OCI-LY7 (cell line): ENCODE data around the gene GNG7. TPM values are rescaled to one million over a fixed set of nuclear protein-coding genes. Genes with fewer than 3 reads are reported as not detected.

Source experiments
- BruUV-seq: library from RNA; stranded (reverse); fragments of 400-500 nt; replicated peaks from 2 replicates; lab custom pipeline; 2021; lab: Mats Ljungman, UMichigan
- CTCF ChIA-PET: fragments of 300-600 bp; sonication (Branson Sonifier 250); formaldehyde crosslinking; loops from one replicate; lab custom pipeline; 2022; ENCODE audit warnings: antibody characterized with exemption; ENCODE audit not compliant: unreplicated experiment; lab: Charles Lee
- POLR2A ChIA-PET: fragments of 300-600 bp; sonication (Branson Sonifier 250); formaldehyde crosslinking; loops from one replicate; lab custom pipeline; 2022; ENCODE audit warnings: antibody characterized with exemption; lab: Charles Lee
- DNase-seq: peaks from one replicate; pipeline ENCODE4 v3.0.0-alpha.2; 2015; ENCODE audit warnings: low spot score
- H2AFZ ChIP-seq: fragments of 200-600 bp; sonication (generic), shearing (Covaris generic); 2 replicates; pipeline ENCODE4 v1.6.1; 2014; ENCODE audit warnings: mild to moderate bottlenecking, antibody characterized with exemption, low read length, moderate library complexity
- H3K27ac ChIP-seq: fragments of 200-600 bp; sonication (generic); 2 replicates; pipeline ENCODE4 v1.5.1; 2014; ENCODE audit warnings: mixed run types, low read depth, mild to moderate bottlenecking, moderate library complexity, low read length, inconsistent platforms; ENCODE audit not compliant: poor library complexity, severe bottlenecking
- H3K36me3 ChIP-seq: fragments of 200-600 bp; sonication (generic); 2 replicates; pipeline ENCODE4 v1.6.1; 2014; ENCODE audit warnings: mild to moderate bottlenecking, antibody characterized with exemption, low read length, moderate library complexity, mixed read lengths; ENCODE audit not compliant: insufficient read depth
- H3K4me1 ChIP-seq: fragments of 200-600 bp; sonication (generic); 2 replicates; pipeline ENCODE4 v1.5.1; 2014; ENCODE audit warnings: mild to moderate bottlenecking, low read length; ENCODE audit not compliant: insufficient read depth, poor library complexity, severe bottlenecking
- H3K4me2 ChIP-seq: fragments of 200-600 bp; sonication (generic); 2 replicates; pipeline ENCODE4 v1.6.1; 2014; ENCODE audit warnings: mild to moderate bottlenecking, low read length
- H3K4me3 ChIP-seq: fragments of 200-600 bp; sonication (generic); 2 replicates; pipeline ENCODE4 v1.5.1; 2014; ENCODE audit warnings: mild to moderate bottlenecking, low read depth, low read length; ENCODE audit not compliant: poor library complexity, severe bottlenecking
- H3K79me2 ChIP-seq: fragments of 200-600 bp; sonication (generic); 2 replicates; pipeline ENCODE4 v1.6.1; 2016; ENCODE audit warnings: low read depth, mild to moderate bottlenecking, low read length, moderate library complexity, mixed read lengths; ENCODE audit not compliant: insufficient read depth
- H3K9me2 ChIP-seq: fragments of 200-600 bp; sonication (generic); 2 replicates; pipeline ENCODE4 v1.6.1; 2016; ENCODE audit warnings: mild to moderate bottlenecking, low read length, mixed read lengths; ENCODE audit not compliant: insufficient read depth
- H3K9me3 ChIP-seq: fragments of 200-600 bp; sonication (generic); 2 replicates; pipeline ENCODE4 v1.6.1; 2014; ENCODE audit warnings: mild to moderate bottlenecking, mixed run types, low read length, mixed read lengths
- H4K20me1 ChIP-seq: fragments of 200-600 bp; sonication (generic); 2 replicates; pipeline ENCODE4 v1.6.1; 2014; ENCODE audit warnings: mild to moderate bottlenecking, antibody characterized with exemption, low read length, moderate library complexity, mixed read lengths; ENCODE audit not compliant: insufficient read depth
- EZH2phosphoT487 ChIP-seq: fragments of 200-600 bp; sonication (generic); IDR thresholded peaks from 2 replicates; pipeline ENCODE4 v1.6.1; 2018; ENCODE audit warnings: low read depth, borderline replicate concordance, mild to moderate bottlenecking, mixed run types, antibody characterized with exemption, low read length, moderate library complexity, mixed read lengths
- intact Hi-C: fragments of 100-400 bp; cut with micrococcal nuclease; formaldehyde crosslinking; loops from one replicate; pipeline ENCODE4 v1.10.0; 2022; ENCODE audit not compliant: unreplicated experiment
- total RNA-seq, 2 experiments: library from RNA; depleted of rRNA in 1 of 2; stranded (reverse); fragments of >200 nt in 1 of 2; shearing (Covaris generic) in 1 of 2; gene quantifications; 2 replicates each; pipeline ENCODE4 v1.2.3, GENCODE V29; 2014 to 2022
- TF ChIP-seq, protein P1 (sequence below): fragments of 200-600 bp; sonication (generic); conservative IDR thresholded peaks from 2 replicates; pipeline ENCODE4 v1.5.1; 2014; ENCODE audit warnings: mild to moderate bottlenecking, antibody characterized with exemption, low read length, moderate library complexity, mixed read lengths

The GNG7 gene
- total RNA-seq, 2 experiments from 2014 or later, result 13.9 to 15.3 TPM

DNA sequence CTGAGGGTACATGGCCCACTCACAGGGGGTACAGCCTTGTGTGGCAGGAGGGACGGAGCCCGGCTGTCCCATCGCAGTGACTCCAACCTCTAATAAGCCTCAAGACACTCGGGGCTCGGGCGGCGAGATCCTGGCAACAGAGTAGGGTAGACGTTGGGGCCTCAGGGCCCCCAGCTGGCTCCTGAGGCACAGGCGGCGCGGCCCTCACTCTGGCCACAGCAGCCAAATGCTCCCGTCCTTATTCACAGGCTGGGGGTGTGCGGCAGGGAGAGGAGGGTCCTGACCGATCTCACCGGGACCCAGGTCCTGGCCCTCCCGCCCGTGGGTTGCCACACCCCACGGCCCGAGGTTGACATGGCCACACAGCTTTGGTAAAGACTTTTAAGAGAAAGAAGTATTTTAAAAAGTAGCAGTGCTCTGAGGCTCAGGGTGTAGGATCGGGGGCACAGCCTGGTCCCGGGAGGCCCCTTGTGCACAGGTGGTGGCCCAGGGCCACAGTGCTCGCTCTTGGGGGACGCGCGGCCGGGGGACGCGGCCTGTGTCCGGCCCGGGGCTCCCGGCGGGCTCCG is 29.7 kb upstream of the GNG7 start:
- no peak overlapping the region for H3K4me3 ChIP-seq
- no peaks in the 10 kb centered on the region for H3K79me2 ChIP-seq
- ChIA-PET CTCF (no interaction called here), POLR2A (no interaction called here)
- no peak for TF ChIP-seq EZH2phosphoT487
- TF ChIP-seq, protein P1, sequence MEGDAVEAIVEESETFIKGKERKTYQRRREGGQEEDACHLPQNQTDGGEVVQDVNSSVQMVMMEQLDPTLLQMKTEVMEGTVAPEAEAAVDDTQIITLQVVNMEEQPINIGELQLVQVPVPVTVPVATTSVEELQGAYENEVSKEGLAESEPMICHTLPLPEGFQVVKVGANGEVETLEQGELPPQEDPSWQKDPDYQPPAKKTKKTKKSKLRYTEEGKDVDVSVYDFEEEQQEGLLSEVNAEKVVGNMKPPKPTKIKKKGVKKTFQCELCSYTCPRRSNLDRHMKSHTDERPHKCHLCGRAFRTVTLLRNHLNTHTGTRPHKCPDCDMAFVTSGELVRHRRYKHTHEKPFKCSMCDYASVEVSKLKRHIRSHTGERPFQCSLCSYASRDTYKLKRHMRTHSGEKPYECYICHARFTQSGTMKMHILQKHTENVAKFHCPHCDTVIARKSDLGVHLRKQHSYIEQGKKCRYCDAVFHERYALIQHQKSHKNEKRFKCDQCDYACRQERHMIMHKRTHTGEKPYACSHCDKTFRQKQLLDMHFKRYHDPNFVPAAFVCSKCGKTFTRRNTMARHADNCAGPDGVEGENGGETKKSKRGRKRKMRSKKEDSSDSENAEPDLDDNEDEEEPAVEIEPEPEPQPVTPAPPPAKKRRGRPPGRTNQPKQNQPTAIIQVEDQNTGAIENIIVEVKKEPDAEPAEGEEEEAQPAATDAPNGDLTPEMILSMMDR, result no peak
- intact Hi-C loops, result no loop called here
- no peaks in the 10 kb centered on the region for H4K20me1 ChIP-seq
- DNase-seq, result no peak
- no peaks in the 10 kb centered on the region for H3K9me3 ChIP-seq
- H3K4me1 ChIP-seq, result no peaks in the 10 kb centered on the region
- no peak overlapping the region for H3K27ac ChIP-seq
- no peak overlapping the region for H2AFZ ChIP-seq
- peaks cover 33% of the 10 kb centered on the region for H3K36me3 ChIP-seq
- no peaks in the 10 kb centered on the region for H3K9me2 ChIP-seq
- no peak overlapping the region for H3K4me2 ChIP-seq
- no TSS peak for BruUV-seq

DNA sequence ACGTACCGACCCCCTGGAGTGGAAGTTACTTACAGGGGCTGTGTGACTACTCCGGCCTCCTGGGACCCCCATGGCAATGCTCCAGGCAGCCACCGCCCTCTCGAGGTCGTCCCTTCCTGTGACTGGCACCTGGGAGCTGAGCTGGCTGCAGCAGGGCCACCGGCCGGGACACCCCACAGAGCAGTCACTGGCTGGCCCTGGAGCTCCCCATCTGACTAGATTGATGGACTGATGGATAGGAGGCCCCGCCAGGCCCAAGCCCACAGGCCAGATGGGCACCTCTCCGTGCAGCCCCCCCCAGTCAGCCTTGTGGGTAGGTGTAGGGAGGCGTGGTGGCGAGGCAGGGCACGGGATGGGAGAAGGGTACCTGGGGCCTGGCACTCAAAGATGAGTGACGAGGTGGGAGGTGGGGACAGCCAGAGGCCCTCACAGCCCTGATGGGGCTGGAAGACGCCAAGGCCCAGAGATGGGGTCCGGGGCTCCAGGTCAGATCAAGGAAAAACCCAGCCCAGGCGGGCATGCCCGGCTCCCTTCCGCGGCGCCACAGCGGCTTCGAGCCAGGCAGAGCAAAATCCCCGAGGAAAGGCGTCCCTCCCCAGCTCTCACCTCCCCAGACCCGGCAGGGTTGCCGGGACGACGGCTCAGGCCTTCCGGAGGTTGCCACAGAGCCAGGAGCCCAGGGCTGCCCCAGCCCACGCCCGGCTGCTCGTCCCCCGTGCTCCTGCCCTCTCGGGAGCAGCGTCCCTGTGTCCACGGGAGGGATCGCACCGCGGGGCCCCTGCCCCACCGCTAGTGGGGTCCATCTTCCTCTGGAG is 28.9 kb upstream of the GNG7 start:
- Histone ChIP-seq H3K4me3 (no peak overlapping the region), H3K9me2 (no peaks in the 10 kb centered on the region), H3K36me3 (peaks cover 25% of the 10 kb centered on the region), H3K79me2 (no peaks in the 10 kb centered on the region), H3K9me3 (no peaks in the 10 kb centered on the region), H2AFZ (no peak overlapping the region), H4K20me1 (no peaks in the 10 kb centered on the region), H3K4me2 (no peak overlapping the region), H3K27ac (no peak overlapping the region), H3K4me1 (no peaks in the 10 kb centered on the region)
- ChIA-PET CTCF (no interaction called here), POLR2A (no interaction called here)
- no peak for DNase-seq
- TF ChIP-seq, protein P1, result no peak
- no peak for TF ChIP-seq EZH2phosphoT487
- BruUV-seq, result no TSS peak
- intact Hi-C loops, result no loop called here
